ENCODE measurements around the gene IL1RAP.
"Not testable (repeated sequence)": the region's sequence is repeated elsewhere in the genome, so short reads cannot be mapped to it uniquely, and the experiment has no call there.

Gene IL1RAP

DNA sequence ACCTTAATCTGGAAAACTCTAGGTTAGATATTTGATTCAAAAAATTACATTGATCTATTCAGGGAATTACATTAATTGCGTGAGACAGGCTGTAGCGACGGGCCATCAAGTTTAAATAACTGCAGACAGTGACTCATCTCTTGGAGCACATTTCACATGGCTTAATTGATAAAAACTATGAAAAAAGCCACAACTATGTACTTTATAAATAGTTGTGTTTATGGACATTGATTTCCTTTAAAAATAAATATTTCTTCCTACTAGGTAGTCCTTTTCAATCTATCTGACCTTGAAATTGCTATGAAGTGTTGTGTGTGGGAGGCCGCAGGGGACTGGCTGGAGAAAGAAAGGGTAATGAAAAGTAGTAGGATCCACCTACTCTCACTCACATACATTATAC, 157.8 kb downstream of the IL1RAP start:
- DNase-seq (ENCODE audit: low spot score): no peak

- DNase-seq (ENCODE audit: low spot score): no peak
Observed at GRCh38 chr3:190673148-190673547, 159.3 kb downstream of the IL1RAP start.

- no peak for DNase-seq (ENCODE audit: low spot score)
Observed at GRCh38 chr3:190676481-190676880, 162.6 kb downstream of the IL1RAP start.

GRCh38 chr3:190677001-190677400, 163.1 kb downstream of the IL1RAP start:
- DNase-seq (ENCODE audit: low spot score): no peak

- not testable (repeated sequence) for DNase-seq (ENCODE audit: low spot score)
Observed at GRCh38 chr3:190677868-190678267, 164.0 kb downstream of the IL1RAP start.

- DNase-seq (ENCODE audit: low spot score): no peak
Observed at GRCh38 chr3:190680691-190681090, 166.8 kb downstream of the IL1RAP start.

GRCh38 chr3:190684776-190685175, 170.9 kb downstream of the IL1RAP start:
- DNase-seq (ENCODE audit: low spot score): no peak

DNA sequence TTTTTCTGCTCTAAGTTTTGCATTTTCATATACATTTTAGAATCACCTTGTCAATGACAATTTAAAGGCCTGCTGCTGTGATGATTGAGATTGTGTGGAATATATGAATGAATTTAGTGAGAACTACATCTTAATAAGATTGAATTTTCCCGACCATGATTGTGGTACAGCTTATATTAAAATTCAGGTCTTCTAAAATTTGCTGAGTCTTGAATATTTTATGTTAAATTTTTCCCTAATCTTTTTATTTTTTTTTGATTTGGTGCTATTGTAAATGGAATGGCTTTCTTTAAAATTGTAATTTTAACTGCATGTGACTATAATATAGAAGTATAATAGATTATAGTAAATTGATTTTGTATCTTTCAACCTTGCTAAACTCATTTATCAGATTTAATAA, 172.1 kb downstream of the IL1RAP start:
- no peak for DNase-seq (ENCODE audit: low spot score)

GRCh38 chr3:190690246-190690645, 176.4 kb downstream of the IL1RAP start:
- DNase-seq (ENCODE audit: low spot score): no peak

- DNase-seq (ENCODE audit: low spot score): no peak
Observed at GRCh38 chr3:190692256-190692655, 178.4 kb downstream of the IL1RAP start.

GRCh38 chr3:190694335-190695001, 180.6 kb downstream of the IL1RAP start:
- no peak for DNase-seq (ENCODE audit: low spot score)

DNA sequence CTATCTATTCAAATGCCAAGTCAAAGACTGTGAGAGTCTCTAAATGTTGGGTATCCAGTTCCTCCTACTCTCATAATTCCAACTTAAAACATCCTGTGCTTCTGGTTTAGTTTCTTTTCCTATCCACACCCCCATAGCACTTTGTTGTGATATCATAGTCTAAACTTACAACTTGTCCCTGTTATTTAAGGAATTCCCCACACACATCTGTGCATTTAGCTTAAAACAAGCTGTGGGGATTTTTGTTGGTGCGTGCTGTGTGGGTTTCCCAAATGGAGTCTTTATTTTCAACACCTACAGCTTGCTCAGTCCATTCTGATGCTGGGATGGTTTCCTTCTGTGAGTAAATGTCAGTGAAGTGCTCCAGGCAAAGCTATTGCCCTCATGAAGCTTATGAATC, 181.3 kb downstream of the IL1RAP start:
- DNase-seq (ENCODE audit: low spot score): no peak

GRCh38 chr3:190695994-190696393, 182.1 kb downstream of the IL1RAP start:
- no peak for DNase-seq (ENCODE audit: low spot score)

DNA sequence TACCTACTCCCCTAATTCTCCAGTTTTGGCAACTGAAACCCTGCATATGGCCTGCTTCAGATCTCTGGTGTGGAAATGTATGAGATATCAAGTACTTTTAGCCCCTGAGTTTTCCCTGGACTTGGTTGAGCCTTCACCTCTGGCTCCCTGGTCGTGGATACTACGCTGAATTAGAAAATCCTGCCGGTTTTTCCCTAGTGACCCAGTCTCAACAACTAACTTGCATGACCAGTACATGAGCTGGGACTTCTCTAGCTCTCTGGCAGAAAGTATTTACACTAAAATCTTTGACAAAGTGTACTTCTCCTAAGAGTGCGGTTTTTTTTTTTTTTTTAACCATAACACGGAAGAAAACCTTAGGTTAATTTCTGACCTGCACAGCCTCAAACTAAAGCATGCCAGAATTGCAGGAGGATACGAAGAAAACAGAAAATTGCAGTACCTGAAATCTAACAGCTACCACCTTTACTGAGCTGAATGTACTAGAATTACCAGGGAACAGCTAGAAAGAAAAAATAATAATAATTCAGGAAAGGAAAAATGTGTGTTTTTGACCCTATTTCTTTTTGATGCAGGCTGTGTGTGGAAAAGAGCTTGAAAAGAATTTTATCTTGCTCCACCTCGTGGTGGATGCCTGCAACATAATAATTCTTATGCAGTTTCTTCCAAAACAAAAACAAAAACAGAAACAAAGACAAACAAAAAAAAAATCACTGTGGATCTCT, 183.1 kb downstream of the IL1RAP start:
- DNase-seq (ENCODE audit: low spot score): peak; percentile 18

- no peak for DNase-seq (ENCODE audit: low spot score)
Observed at GRCh38 chr3:190697502-190697830, 183.6 kb downstream of the IL1RAP start.

DNA sequence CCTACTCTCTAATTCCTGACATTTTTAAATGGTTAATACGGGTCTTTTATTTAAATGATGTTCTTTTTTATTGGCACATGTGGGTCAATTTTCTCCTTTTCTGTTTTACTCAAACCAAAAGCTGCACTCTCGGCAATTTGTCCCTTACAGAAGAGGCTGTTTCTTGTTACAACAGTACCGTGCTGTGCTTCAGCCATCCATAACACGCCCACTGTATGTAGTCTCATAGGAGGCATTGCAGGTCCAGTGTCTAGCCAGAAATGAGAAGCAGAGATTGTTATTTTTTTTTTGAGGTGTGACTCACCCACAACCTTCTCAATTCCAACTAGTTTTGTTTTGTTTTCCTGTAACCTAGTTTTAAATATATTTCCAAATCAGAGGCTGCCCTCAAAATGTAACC, 184.0 kb downstream of the IL1RAP start:
- peak; percentile 1 for DNase-seq (ENCODE audit: low spot score)

- no peak for DNase-seq (ENCODE audit: low spot score)
Observed at GRCh38 chr3:190699776-190700175, 185.9 kb downstream of the IL1RAP start.

DNA sequence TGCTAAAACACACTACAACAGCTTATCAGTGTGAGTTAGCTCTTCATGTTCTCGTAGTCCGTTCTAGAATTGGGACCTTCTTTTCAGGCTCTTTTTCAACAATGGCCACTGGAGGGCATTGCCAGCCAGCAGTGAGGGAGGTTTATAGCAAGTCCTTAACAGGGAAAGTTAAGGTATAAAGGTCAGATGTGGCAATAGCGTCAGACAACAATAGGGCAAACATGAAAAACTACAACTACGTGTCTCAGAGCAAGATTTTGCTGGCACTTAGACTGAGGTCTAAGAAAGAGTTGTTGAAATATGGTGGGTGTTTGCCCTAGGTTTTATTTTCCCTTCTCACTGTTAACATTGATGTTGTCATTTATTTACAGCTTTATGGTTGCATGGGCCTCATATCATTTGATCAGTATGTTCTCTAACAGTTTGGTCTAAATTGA, 187.2 kb downstream of the IL1RAP start:
- peak; percentile 46 for DNase-seq (ENCODE audit: low spot score)

- no peak for DNase-seq (ENCODE audit: low spot score)
Observed at GRCh38 chr3:190706582-190706981, 192.7 kb downstream of the IL1RAP start.

Measured in RKO (cell line).